Measurements from ENCODE around the gene LPCAT2. TPM values are rescaled to one million over a fixed set of nuclear protein-coding genes. Genes with fewer than 3 reads are reported as not detected.

Gene LPCAT2
- total RNA-seq, 1 experiment from 2014 or later: 25.2 TPM

DNA sequence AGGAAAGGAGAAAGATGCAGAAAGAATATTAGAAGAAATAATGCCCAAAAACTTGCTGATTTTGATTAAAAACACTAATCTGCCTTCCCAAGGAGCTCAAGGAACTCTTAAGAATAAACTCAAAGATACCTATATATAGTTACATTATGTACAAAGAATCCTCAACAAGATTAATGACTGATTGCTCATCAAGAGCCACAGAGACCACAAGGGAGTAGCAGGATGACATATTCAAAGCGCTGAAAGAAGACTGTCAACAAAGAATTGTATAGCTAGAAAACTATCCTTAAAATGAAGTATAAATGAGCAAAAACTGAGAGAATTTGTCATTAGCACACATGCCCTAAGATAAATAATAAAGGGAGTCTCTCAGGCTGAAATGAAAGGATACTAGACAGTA lies 6.2 kb downstream of the LPCAT2 start:
- no peak overlapping the region for H3K4me3 ChIP-seq (ENCODE audit: low read depth, low read length)
- Mint-ChIP-seq H3K27me3 (ENCODE audit: insufficient read depth, unreplicated experiment) (no peaks in the 10 kb centered on the region), H3K4me1 (ENCODE audit: low read depth, unreplicated experiment) (peaks cover 6% of the 10 kb centered on the region), H3K4me3 (ENCODE audit: unreplicated experiment) (no peak overlapping the region), H3K36me3 (ENCODE audit: insufficient read depth, unreplicated experiment) (peaks cover 9% of the 10 kb centered on the region), H3K27ac (ENCODE audit: unreplicated experiment) (no peak overlapping the region), H3K9me3 (ENCODE audit: unreplicated experiment) (peaks cover 32% of the 10 kb centered on the region)
- H3K9me3 ChIP-seq: peaks cover 13% of the 10 kb centered on the region
- no peak for DNase-seq
- intact Hi-C loops (cut with micrococcal nuclease; ENCODE audit: unreplicated experiment): no loop called here
- TF ChIP-seq, protein P1, sequence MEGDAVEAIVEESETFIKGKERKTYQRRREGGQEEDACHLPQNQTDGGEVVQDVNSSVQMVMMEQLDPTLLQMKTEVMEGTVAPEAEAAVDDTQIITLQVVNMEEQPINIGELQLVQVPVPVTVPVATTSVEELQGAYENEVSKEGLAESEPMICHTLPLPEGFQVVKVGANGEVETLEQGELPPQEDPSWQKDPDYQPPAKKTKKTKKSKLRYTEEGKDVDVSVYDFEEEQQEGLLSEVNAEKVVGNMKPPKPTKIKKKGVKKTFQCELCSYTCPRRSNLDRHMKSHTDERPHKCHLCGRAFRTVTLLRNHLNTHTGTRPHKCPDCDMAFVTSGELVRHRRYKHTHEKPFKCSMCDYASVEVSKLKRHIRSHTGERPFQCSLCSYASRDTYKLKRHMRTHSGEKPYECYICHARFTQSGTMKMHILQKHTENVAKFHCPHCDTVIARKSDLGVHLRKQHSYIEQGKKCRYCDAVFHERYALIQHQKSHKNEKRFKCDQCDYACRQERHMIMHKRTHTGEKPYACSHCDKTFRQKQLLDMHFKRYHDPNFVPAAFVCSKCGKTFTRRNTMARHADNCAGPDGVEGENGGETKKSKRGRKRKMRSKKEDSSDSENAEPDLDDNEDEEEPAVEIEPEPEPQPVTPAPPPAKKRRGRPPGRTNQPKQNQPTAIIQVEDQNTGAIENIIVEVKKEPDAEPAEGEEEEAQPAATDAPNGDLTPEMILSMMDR (IDR thresholded peaks at IDR 0.05; ENCODE audit: insufficient read depth in 1 of 2, low read depth in 1 of 2, low read length in 1 of 2, severe bottlenecking in 1 of 2, unreplicated experiment in 1 of 2): no peak
- ChIA-PET POLR2A (no interaction called here), CTCF (no interaction called here)
- no TSS peak for BruUV-seq (replicated peaks)
- no peaks in the 10 kb centered on the region for H3K36me3 ChIP-seq (ENCODE audit: control insufficient read depth, insufficient read depth, low read length)
- H3K4me1 ChIP-seq: peaks cover 5% of the 10 kb centered on the region; the same call in 1 of the 2 replicates
- no peaks in the 10 kb centered on the region for H3K27me3 ChIP-seq (replicated peaks; ENCODE audit: control insufficient read depth, insufficient read depth, low read length)

DNA sequence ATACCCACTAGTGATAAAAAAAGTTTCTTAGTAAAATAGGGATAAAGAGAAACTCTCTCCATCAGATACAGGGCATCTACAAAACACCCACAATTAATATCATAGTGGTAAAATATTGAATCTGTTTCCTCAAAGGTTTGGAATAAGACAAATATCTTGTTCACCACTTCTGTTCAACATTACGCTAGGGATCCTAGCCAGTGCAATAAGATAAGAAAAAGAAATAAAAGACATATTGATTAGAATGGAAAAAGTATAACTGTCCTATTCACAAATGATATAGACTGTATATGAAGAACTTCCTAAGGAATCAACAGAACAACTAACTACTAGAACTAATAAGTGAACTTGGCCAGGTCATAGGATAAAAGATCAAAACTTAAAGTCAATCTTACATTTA lies 12.9 kb downstream of the LPCAT2 start:
- TF ChIP-seq, protein P1 (IDR thresholded peaks at IDR 0.05; ENCODE audit: insufficient read depth in 1 of 2, low read depth in 1 of 2, low read length in 1 of 2, severe bottlenecking in 1 of 2, unreplicated experiment in 1 of 2): no peak
- H3K4me3 Mint-ChIP-seq (ENCODE audit: unreplicated experiment): no peak overlapping the region
- BruUV-seq (replicated peaks): no TSS peak
- Histone ChIP-seq H3K4me3 (ENCODE audit: low read depth, low read length) (no peak overlapping the region), H3K27me3 (replicated peaks; ENCODE audit: control insufficient read depth, insufficient read depth, low read length) (no peaks in the 10 kb centered on the region), H3K4me1 (no peaks in the 10 kb centered on the region), H3K9me3 (peaks cover 27% of the 10 kb centered on the region), H3K36me3 (ENCODE audit: control insufficient read depth, insufficient read depth, low read length) (no peaks in the 10 kb centered on the region)
- intact Hi-C loops (cut with micrococcal nuclease; ENCODE audit: unreplicated experiment): no loop called here
- DNase-seq: no peak
- ChIA-PET POLR2A (no interaction called here), CTCF (no interaction called here)
- H3K9me3 Mint-ChIP-seq (ENCODE audit: unreplicated experiment): peaks cover 29% of the 10 kb centered on the region
- H3K27me3 Mint-ChIP-seq (ENCODE audit: insufficient read depth, unreplicated experiment): no peaks in the 10 kb centered on the region
- no peaks in the 10 kb centered on the region for H3K4me1 Mint-ChIP-seq (ENCODE audit: low read depth, unreplicated experiment)
- peaks cover 5% of the 10 kb centered on the region for H3K36me3 Mint-ChIP-seq (ENCODE audit: insufficient read depth, unreplicated experiment)
- H3K27ac Mint-ChIP-seq (ENCODE audit: unreplicated experiment): no peak overlapping the region

DNA sequence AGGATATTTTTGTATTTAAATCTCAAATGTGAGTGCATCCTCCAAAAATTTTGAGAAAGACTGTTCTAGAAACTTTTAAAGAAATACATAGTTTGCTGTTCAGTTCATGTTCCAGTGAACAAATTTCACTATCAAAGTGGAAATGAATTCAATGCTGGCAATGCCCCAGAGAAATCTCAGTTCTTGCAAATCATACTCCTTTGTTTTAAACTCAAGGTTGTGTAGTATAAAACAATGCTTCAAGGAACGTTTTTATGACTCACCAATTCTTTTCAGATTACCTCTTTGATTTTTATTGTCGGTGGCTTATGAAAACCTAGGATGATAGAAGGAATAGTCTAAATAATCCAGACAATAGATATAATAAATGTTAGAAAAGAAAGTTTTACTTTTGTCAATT lies 17.6 kb downstream of the LPCAT2 start:
- H3K27ac Mint-ChIP-seq (ENCODE audit: unreplicated experiment): no peak overlapping the region
- H3K4me1 ChIP-seq: peaks cover 28% of the 10 kb centered on the region

More for the DNA sequence above, 17.6 kb downstream of the LPCAT2 start:
- Histone ChIP-seq H3K4me3 (ENCODE audit: low read depth, low read length) (no peak overlapping the region), H3K36me3 (ENCODE audit: control insufficient read depth, insufficient read depth, low read length) (no peaks in the 10 kb centered on the region; the same call in 1 of the 2 replicates), H3K27me3 (replicated peaks; ENCODE audit: control insufficient read depth, insufficient read depth, low read length) (no peaks in the 10 kb centered on the region), H3K9me3 (peaks cover 12% of the 10 kb centered on the region)
- TF ChIP-seq, protein P1 (IDR thresholded peaks at IDR 0.05; ENCODE audit: insufficient read depth in 1 of 2, low read depth in 1 of 2, low read length in 1 of 2, severe bottlenecking in 1 of 2, unreplicated experiment in 1 of 2): no peak
- Mint-ChIP-seq H3K36me3 (ENCODE audit: insufficient read depth, unreplicated experiment) (peaks cover 6% of the 10 kb centered on the region), H3K4me3 (ENCODE audit: unreplicated experiment) (no peak overlapping the region), H3K9me3 (ENCODE audit: unreplicated experiment) (peaks cover 8% of the 10 kb centered on the region), H3K4me1 (ENCODE audit: low read depth, unreplicated experiment) (peaks cover 15% of the 10 kb centered on the region), H3K27me3 (ENCODE audit: insufficient read depth, unreplicated experiment) (no peaks in the 10 kb centered on the region)
- intact Hi-C loops (cut with micrococcal nuclease; ENCODE audit: unreplicated experiment): no loop called here
- ChIA-PET POLR2A (no interaction called here), CTCF (no interaction called here)
- BruUV-seq (replicated peaks): no TSS peak
- DNase-seq: no peak
